ENCODE data around the gene FAM83F.
"Not testable (repeated sequence)": the region's sequence is repeated elsewhere in the genome, so short reads cannot be mapped to it uniquely, and the experiment has no call there.

Gene FAM83F

DNA sequence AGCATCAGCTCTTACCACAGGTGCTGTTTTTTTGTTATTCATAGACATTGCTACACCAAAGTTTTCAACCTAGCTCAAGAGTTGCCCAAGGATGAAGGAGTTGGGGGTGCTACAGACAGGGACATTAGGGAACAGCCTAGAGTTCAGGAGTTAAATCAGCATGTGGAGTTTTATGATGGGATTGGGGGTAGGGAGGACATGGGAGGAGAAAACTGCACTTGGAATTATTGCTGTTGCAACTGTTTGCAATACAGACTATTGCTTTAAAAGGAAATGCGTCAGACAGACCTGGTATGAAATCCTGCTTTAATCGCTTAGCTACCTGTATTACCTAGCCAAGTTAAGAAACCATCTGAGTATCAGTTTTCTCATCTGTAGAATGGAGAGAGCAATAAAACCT, 28.3 kb upstream of the FAM83F start:
- no peak for DNase-seq

DNA sequence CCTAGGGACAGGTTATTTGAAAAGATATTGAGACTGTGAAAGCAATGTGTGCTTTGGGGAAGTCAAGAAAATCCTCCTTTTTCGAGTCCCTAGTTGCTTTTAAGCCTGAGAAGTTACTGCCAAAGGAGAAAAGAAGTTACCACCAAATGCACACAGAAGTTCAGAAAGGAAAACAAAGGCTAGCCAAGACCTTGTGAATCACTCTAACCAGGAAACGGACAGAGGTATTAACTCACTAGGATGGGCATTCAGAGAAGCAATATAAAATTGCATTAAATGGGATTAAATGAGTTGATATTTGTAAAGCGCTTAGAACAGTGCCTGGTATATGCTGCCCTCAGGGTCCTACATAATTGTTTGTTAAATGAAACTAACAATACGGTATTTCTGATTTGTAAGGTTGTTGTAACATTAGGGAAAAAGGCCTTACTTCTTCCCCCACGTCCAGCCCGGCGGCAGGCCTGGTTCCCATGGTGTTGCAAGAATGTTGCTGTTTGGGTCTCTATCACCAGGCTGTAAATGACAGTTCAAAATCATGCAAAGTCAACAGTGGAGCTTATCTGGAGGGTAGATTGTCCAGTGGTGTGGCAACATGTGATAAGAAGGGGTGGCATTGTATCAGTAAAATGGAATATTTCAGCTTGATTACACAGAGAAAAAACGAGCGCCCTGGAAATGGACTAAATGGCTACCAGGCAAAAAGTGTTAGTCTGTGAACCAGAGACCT, 27.5 kb upstream of the FAM83F start:
- no peak for DNase-seq

DNA sequence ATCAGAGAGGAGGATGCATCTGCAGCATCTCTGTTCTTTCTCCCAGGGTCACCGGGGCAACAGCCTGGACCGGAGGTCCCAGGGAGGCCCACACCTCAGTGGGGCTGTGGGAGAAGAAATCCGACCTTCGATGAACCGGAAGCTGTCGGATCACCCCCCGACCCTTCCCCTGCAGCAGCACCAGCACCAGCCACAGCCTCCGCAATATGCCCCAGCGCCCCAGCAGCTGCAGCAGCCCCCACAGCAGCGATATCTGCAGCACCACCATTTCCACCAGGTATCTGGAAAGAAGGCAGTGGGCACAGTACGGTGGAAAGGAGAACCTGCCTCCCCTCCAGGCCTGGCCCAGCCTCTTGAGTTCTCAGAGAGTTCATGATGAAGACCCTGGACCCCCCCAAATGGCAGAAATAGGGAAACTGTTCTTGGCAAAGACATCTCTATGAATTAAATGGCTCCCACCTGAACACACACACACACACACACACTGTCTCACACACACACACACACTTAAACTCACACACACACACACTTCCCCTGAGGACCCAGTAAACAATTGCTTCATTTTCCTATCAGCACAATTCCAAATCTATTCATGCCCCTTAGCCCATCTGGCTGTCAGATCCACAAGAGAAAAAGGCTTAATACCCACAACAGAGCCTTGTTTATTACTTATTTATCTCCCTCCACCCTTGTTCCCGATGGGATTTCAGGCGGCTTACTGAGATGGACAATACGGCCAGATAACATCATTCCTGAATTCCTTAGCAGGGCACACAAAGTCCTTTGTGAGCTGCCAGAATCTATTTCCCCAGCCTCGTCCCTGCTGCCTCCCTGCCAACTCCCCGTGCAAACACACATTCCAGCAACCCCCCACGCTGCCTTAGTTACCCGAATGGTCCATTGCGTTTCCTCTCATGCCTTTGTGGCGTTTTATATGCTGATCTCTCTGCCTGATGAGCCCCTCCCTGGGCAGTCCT, 26.5 kb upstream of the FAM83F start:
- DNase-seq: no peak

DNA sequence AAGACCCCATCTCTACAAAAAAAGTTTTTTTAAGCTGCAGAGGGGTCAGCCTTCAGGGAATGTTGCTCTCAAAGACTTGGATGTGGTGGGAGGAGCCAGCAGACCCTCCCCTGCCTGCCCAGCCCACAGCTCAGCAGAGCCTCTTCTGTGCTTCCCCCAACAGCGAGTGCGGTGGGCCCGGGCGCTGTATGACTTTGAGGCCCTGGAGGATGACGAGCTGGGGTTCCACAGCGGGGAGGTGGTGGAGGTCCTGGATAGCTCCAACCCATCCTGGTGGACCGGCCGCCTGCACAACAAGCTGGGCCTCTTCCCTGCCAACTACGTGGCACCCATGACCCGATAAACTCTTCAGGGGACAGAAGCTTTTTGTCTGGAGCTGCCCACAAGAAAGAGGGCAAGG, 24.0 kb upstream of the FAM83F start:
- DNase-seq: no peak

DNA sequence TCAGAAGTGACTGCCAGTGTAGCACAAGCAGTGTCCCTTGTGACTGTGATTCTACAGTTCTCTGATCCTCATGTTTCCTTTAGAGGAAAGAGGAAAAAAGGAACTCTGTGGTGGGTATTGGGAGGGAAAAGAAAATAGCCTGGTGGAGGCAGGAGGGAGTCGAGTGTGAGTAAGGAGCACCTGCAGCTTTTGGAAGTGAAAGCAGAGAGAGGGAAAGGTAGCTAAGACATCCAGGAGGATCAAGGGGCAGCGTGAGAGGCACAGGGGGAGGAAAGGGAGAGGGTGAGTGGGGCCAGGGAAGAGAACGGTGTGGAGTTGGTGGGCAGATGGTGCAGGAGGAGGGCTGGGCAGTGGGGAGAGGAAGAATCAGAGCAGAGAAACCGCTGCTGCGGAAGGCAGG, 22.1 kb upstream of the FAM83F start:
- DNase-seq: no peak

DNA sequence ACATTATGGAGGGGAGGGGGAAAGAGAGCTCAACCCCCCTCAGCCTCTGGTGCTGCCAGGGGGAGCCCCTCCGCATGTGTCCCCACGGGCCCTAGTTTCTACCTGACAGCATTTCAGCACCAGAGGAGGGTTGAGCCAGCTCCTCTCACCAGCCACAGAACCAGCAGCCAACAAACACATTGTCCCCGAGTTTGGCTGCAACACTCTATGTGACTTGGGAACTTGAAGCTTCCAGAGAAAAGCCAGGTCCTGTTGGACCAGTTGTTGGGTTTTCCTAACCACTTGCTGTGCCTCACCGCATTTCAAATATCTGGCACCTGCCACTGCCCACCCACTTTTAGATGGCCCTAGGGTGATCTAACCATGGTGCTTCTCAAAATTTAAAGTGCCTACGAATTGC, 21.1 kb upstream of the FAM83F start:
- DNase-seq: no peak

DNA sequence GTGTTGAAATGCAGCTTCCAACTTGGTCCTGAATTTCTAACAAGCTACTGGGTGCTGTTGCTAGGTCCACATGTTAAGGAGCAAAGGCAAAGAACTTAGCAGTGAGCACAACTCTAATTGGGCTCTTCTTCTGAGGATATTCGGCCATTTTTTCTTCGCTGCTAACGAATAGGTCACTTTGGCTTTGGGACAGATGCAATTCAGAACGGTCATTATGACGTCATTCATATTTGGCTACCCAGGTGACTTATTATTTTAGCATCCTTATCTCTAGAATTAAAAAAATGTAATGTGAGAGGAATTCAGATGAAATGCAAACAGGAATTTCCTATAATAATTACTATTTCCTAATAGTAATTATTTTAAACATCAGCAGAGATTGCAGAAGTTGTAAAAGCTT, 20.7 kb upstream of the FAM83F start:
- no peak for DNase-seq

DNA sequence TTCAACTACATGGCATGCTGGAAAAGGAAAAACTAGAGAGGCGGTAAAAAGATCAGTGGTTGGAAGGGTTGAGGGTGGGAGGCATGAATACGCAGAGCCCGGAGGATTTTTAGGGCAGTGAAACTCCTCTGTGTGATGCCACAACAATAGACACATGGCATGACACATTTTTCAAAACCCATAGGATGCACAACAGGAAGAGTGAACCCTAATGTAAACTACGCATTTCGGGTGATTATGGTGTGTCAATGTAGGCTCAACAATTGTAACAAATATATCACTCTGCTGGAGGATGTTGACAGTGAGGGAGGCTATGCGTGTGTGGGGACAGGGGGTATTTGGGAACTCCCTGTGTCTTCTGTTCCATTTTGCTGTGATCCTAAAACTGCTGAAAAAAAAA, 15.7 kb upstream of the FAM83F start:
- DNase-seq: no peak

DNA sequence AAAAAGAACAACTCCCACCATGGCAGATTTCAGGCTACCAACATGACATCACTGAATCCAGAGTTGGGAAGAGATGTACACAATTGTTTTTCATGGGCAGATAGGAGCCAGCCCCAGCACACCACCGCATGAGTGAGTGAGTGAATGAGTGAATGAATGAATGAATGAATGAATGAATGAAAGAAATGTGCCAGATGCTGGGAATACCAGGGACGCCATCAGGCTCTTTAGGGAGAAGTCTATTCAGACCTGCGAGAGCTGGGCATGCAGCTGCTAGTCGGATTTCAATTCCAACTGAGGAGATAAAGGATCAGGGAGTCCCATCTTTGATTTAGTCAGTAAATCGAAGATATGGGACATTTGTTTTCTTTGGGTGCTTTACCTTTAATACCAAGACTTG, 15.3 kb upstream of the FAM83F start:
- DNase-seq: no peak

DNA sequence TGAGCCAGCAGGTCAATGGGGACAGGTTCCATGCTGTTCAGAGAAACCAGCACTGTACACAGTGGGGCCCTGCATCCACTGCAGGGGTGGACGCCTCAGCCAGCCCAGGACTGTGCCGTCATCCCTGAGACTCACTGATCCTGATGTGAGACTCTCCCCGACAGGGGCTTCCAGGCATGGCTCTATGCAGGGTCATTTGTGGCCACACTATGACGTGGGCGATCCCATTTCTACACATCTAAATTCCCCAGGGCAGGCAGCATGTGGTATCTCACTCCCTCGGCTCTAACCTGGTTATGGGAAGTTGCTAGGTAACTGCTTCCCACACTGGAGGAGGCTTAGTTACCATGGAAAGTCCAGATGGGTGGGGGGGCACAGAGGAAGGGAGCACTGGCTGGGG, 14.2 kb upstream of the FAM83F start:
- DNase-seq: no peak

DNA sequence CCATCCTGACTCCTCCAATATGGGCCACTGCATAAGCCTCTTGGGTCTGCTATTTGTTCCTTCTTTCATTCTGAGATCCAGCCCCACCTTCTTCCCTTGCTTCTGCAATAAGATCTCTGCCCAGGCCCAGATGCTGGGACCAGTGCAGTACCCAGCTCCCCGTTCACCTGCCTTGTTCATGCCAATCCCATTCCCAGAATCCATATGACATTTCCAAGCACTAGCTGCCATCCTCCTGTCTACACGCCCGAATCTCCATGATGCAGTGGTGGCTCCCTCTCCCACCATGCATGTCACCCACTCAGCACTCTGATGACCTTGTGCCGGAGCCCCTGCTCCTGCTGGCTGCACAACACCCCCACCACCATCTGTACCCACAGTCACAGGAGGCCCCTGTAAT, 11.4 kb upstream of the FAM83F start:
- DNase-seq: no peak

DNA sequence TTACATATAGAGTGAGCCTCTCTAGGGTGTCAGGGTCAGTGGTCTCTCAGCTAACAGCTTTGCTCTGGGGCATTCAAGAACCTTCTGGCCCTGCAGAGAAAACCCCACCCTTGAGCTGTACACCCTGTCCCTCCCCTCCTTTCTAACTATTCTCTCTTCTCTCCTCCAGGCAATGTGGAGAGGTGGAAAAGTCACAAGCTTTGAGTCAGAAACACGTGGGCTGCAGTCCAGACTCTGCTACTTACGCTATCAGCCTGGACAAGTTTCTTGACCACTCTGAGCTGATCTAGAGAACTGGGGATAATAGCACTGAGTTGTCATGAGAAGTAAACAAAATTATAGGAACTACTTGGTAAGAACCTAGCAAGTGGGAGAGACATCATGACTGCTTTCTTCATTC, 10.7 kb upstream of the FAM83F start:
- no peak for DNase-seq

DNA sequence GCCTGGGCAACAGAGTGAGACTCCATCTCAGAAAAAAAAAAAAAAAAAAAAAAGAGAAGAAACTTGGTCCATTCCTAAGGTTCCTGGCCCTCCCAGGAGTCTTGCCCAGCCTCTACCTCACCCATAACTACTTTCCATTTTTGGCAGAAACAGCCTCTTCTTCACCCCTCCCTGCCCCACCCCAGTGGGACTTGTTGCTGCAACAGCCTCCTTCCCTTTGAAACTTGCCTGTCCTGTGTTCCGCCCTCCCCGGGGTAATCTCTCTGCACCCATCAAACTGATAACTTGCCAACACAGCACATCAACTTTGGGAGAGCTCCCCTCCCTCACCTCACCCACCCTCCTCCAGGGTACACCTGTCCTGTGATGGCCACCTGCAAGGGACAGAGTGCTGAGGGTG, 10.0 kb upstream of the FAM83F start:
- no peak for DNase-seq

DNA sequence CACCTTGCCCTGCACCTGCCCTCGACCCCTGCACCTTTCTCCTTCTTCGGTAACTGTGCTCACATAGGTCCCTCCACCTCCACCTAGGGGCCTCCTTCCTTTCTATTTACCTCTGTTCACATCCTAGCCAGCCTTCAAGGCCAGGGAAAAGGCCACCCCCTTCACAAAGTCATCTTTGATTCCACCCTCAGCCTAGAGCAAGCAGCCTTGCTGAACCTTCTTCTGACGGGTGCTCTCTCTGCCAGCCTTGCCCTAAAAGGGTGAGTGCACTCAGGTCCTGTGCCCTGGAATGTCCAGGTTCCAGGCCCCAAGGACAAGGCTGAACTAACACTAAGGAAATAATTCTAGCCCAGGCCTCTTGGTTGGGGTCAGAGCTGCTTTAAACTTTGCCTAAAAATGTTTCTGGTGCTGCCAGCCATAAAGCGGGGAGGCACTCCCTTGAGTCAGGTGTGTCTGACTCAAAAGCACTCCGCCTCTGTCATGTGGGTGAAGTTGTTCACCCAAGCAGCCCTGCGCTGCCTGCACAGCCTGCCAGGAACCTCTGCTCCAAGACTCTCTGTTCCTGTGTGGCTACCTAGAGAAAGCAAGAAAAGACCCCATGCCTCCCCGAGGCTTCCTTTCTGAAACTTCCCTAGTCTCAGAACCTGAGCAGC, 9.2 kb upstream of the FAM83F start:
- no peak for DNase-seq

DNA sequence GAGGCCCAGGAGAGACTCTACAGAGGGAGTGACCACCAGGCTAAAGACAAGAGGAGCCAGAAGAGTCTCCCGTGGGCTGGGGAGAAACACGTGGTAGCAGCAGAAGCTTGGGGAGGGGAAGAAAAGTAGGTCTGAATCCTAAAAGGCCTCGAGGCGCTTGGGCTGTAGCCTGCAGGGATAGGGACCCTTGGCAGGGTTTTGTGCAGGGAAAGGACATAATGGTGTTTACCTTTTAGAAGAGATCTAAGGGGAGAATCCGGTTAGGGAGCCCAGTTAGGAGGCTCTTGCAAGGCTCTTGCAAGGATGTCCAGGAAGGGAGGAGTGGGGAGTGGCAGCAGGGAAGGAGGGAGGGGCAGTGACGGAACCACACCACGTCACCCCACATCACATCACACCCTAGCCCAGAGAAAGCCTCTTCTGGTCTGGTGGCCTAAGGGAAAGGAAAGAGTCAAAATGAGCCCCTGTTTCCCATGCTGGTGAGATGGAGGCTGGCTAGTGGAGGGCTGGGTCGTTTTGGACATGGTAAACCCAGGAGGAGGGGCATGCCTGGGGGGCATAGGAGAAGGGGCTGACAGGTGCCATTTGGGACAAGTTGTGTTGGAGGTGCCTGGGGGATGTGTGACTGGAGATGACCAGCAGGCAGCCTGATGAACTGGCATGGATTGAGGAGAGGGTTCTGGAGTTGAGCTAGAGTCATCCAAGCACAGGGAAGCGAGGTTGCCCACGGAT, 6.2 kb upstream of the FAM83F start:
- DNase-seq: no peak

DNA sequence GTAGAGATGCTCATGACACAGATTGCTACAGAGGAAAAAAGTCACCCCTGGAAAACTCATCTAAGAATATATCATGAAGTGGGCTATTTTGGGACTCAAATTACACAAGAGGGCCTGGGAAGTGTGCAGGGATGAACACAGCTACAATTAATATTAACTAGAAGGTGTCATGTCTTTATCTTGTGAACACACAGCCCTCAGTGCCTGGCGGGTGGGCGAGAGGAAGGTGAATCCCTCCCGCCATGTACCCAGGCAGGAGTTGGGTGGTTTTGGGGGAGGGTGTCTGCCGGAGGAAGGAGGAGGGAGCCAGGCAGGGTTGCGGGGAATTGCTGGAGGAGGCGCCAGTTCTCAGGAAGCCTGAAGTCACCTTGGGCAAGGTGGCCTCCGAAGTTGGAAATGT, 5.1 kb upstream of the FAM83F start:
- no peak for DNase-seq

DNA sequence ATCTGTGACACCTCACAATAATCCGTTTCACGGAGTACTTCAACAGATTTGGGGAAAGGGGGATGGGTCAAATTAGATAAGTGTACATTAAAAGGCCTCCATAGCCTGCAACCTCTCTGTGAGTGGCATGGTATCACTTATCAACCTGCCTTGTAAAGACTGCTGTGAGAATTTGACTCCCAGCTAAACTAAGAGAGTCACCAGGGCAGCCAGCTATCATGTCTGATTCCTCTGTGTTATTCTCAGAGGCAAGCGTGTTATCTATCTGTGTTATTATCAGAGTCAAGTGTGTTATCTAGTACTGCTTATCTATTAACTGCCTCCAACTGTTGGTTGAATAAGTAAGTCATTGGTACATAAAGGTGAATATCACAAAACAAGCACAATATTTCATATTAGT, 4.1 kb upstream of the FAM83F start:
- no peak for DNase-seq

DNA sequence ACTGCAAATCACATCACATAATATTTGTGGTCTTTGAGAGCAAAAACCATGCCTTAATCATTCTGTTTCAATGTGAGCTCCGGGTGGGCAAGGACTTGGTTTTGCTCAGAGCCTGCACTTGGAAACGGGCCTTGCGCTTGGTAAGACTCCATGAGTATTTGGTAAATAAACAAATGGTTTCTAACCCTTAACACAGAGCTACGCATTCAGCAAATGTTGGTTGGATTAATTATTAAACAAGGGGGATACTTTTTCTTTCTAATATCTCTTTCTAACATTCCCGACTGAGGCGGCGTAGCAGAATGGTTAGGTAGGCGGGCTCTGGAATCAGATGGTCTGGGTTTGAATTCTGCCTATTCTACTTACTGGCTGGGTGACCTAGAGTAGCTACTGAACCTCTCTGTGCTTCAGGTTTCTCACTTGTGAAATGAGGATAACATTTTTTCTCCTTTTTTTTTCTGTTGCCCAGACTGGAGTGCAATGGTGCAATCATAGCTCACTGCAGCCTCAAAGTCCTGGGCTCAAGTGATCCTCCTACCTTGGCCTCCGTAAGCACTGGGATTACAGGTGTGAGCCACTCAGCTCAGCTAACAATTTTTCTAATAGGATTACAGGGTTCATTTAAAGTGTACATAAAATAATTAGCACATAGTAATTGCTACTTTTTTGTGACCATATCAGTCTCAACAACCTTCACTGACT, 3.4 kb upstream of the FAM83F start:
- no peak for DNase-seq

DNA sequence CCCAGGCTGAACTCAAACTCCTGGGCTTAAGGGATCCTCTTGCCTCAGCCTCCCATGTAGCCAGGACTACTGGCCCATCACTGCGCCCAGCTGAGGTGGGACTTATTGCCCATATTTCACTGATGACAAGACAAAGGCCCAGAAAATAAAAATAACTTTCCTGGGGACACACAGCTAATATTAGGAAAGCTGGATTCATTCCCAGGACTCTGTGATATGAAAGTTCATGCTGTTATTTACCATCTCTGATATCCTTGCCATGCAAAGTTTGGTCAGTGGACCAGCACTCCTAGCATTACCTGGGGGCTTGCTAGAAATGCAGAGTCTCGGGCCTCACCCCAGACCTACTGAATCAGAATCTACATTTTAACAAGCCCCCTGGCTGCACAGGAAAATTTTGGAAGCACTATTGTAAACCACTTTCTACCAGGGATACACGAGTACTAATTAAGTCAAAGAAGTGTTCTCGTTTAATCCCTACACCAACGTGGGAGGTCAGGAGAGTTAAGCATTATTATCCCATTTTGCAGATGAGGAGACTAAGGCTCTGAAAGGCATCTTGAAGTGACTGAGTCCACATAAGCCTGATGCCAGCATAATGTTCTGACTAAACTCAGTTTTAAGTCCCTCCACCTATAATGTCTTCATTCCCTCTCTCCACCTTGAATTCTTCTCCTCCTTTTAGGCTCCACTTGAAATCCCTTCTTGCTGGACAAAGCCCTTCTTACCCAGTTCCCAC, 2.5 kb upstream of the FAM83F start:
- DNase-seq: no peak

DNA sequence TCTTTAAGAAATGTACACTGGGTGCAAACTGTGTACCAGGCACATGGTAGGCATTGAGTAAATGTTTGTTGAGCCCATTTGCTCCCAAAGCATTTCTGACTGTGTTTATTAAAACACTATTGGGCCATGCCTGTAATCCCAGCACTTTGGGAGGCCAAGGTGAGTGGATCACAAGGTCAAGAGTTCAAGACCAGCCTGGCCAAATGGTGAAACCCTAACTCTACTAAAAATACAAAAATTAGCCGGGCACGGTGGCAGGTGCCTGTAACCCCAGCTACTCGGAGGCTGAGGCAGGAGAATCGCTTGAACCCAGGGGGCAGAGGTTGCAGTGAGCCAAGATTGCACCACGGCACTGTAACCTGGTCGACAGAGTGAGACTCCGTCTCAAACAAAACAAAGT, 1.9 kb upstream of the FAM83F start:
- not testable (repeated sequence) for DNase-seq

DNA sequence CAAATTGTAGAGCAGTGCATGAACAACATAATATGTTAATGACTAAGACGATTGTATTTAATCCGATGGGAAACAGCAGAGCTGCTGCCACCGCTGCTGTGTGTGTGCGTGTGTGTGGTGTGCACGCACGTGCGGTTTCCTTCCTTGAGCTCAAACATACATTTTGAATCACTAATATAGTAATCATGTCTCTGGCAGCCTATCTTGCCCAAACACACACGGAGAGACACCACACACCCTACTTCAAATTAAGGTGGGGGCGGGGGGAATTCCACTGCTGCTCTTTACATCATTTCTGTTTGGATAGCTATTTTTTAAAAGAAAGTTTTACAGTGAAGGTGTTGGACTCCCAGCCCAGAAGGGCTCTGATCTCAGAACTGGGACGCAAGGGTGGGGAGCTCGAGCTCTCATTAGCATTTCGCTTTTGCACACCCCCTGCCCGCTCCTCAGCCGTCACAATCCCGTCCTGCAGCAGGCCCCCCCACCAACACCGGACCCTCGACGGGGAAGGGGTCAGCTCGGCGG, 651 bp upstream of the FAM83F start:
- DNase-seq: no peak

Data from NCI-H187 treated with DMSO at 0.1 percent for 48 hours (cell line).